Heart right ventricle (tissue), 16 donors: ENCODE results near the gene MEFV. TPM values are rescaled to one million over a fixed set of nuclear protein-coding genes. Genes with fewer than 3 reads are reported as not detected.

Experiments
- ATAC-seq, 8 donors: fragments of 200-7000 bp; cut with Tn5 transposase; one replicate each; pipeline ENCODE4 v1.9.1; 2020; ENCODE audit warnings: mild to moderate bottlenecking in 8 of 8, moderate library complexity in 8 of 8, moderate number of reproducible peaks in 1 of 8
- DNase-seq, 2 donors: peaks; one replicate each; pipeline ENCODE4 v3.0.0-alpha.2; 2020
- H3K27ac ChIP-seq, 10 donors: fragments of 200-600 bp; sonication (generic) in 2 of 10; one replicate each; pipeline versions ENCODE4 v1.5.0 to v1.8.0; 2020 to 2022; ENCODE audit warnings: mild to moderate bottlenecking in 3 of 10
- H3K27me3 ChIP-seq, 7 donors: fragments of 200-600 bp; one replicate each; pipeline ENCODE4 v1.8.0; 2021 to 2022; ENCODE audit warnings: mild to moderate bottlenecking in 2 of 7
- H3K36me3 ChIP-seq, 9 donors: fragments of 200-600 bp; sonication (generic) in 1 of 9; one replicate each; pipeline versions ENCODE4 v1.5.0 to v1.8.0; 2020 to 2022; ENCODE audit warnings: mild to moderate bottlenecking in 2 of 9
- H3K4me1 ChIP-seq, 9 donors: fragments of 200-600 bp; sonication (generic) in 1 of 9; one replicate each; pipeline versions ENCODE4 v1.5.0 to v1.8.0; 2020 to 2022; ENCODE audit warnings: mild to moderate bottlenecking in 4 of 9
- H3K4me3 ChIP-seq, 10 donors: fragments of 200-600 bp; sonication (generic) in 2 of 10; one replicate each; pipeline versions ENCODE4 v1.5.0 to v1.8.0; 2020 to 2022; ENCODE audit warnings: mild to moderate bottlenecking in 7 of 10, moderate library complexity in 2 of 10
- H3K9me3 ChIP-seq, 11 donors: fragments of 200-600 bp in 10 of 11; sonication (generic) in 2 of 11; one replicate each; pipeline versions ENCODE4 v1.5.0 to v1.8.0; 2013 to 2022; ENCODE audit warnings: mild to moderate bottlenecking in 2 of 11, control low read depth in 1 of 11, moderate library complexity in 1 of 11
- CTCF ChIP-seq, 9 donors: fragments of 200-600 bp; sonication (generic) in 2 of 9; IDR thresholded peaks; one replicate each; pipeline versions ENCODE4 v1.5.0 to v1.8.0; 2021 to 2022; ENCODE audit warnings: antibody characterized with exemption in 9 of 9, mild to moderate bottlenecking in 5 of 9, moderate library complexity in 1 of 9
- WGBS, 2 donors: extraction: QIAGEN DNeasy Blood & Tissue Kit; methylation state at CpG; one replicate each; pipeline ENCODE4 v1.1.7; 2013; ENCODE audit warnings: inconsistent platforms in 1 of 2; 5-methylcytosine and 5-hydroxymethylcytosine counted together
- intact Hi-C, 10 donors: fragments of 100-400 bp; cut with DNase I; formaldehyde crosslinking; loops; one replicate each; pipeline versions ENCODE4 v1.11.1 to v1.14.2; 2022
- polyA plus RNA-seq, 2 donors: library from polyadenylated mRNA; stranded (reverse); fragments of 200-250 nt; gene quantifications; one replicate each; pipeline ENCODE4 v1.2.3, GENCODE V29; 2013
- total RNA-seq, 10 donors: library from RNA; stranded (reverse); fragmentation: NEBNext Ultra II Directional in 3 of 10; extraction: Animal tissue kit (Norgen Biotek cat#: 25700) in 3 of 10; gene quantifications; one replicate each; pipeline versions ENCODE4 v1.2.1 to v1.2.4, GENCODE V29; 2021 to 2023
- donor health status: Arrhythmogenic right ventricular cardiomyopathy.
- donor health status: ischemic (EF 13 %, LVEDD 7.1; RV severe dilation, severe dysfunction).
- donor health status: healthy with polysubstance abuse.
- donor health status: DM: no; HTN: yes; CAD: no.
- donor health status: DM: no; HTN: no; CAD: no.
- donor health status: ischemic (EF 25% LVEDD 6.9; RV normal size, moderate dysfunction).
- donor health status: ischemic (EF 25% LVEDD 5.7; RV mildly dilated, moderate dysfunction).
- donor health status: healthy.
- donor health status: DM: yes; HTN: yes; CAD: no.
- donor health status: Ischemic cardiomyopathy.
- donor health status: ischemic (EF 35%, LVEDD 5.7; RV mildly dilated, moderate dysfunction).
- donor health status: nonischemic (EF 11% LVEDD 7.7; RV severe dilation, severe dysfunction).
- donor health status: DM: yes; HTN: yes; CAD: no.
- donor health status: PGD.
- donor health status: ischemic (EF 29% LVEDD 5.4; RV normal size, mild dysfunction).
- donor health status: nonischemic (EF 23%, LVEDD 6.1; RV moderate dilation, normal function).

Gene MEFV
- total and polyA plus RNA-seq, 12 donors, result 0.11 to 3.1 (median 0.46) TPM

GRCh38 chr16:3252967-3253366 is 3.5 kb downstream of the MEFV start:
- Histone ChIP-seq H3K27ac (no peak overlapping the region), H3K4me3 (no peak overlapping the region), H3K4me1 (peaks cover 0 to 20% (median 0%) of the 10 kb centered on the region in 9 donors), H3K27me3 (peaks cover 0 to 24% (median 0%) of the 10 kb centered on the region in 7 donors), H3K9me3 (no peaks in the 10 kb centered on the region), H3K36me3 (peaks cover 0 to 18% (median 0%) of the 10 kb centered on the region in 9 donors)
- TF ChIP-seq CTCF (IDR thresholded peaks at IDR 0.05), result no peak
- ATAC-seq, result no peak
- 71 to 82% methylated on average over 4 of the region's 4 CpGs for WGBS, 2 donors
- DNase-seq, result no peak
- intact Hi-C loops, result no loop called here

- no peak overlapping the region for H3K27ac ChIP-seq
- DNase-seq (no peak), ATAC-seq (no peak)
- TF ChIP-seq CTCF (IDR thresholded peaks at IDR 0.05), result no peak
- intact Hi-C loops, result no loop called here
- H3K9me3 ChIP-seq, result no peaks in the 10 kb centered on the region
- WGBS, 2 donors, result 81 to 84% methylated on average over 14 of the region's 14 CpGs
- peaks cover 0 to 10% (median 0%) of the 10 kb centered on the region in 7 donors for H3K27me3 ChIP-seq
- peaks cover 0 to 4% (median 0%) of the 10 kb centered on the region in 9 donors for H3K4me1 ChIP-seq
- H3K4me3 ChIP-seq, result no peak overlapping the region
- peaks cover 0 to 38% (median 0%) of the 10 kb centered on the region in 9 donors for H3K36me3 ChIP-seq
Observed at GRCh38 chr16:3249451-3249850, 7.0 kb downstream of the MEFV start.

GRCh38 chr16:3249020-3249419 is 7.4 kb downstream of the MEFV start:
- H3K4me1 ChIP-seq, result no peaks in the 10 kb centered on the region
- no peaks in the 10 kb centered on the region for H3K9me3 ChIP-seq
- H3K27ac ChIP-seq, result no peak overlapping the region
- H3K4me3 ChIP-seq, result no peak overlapping the region
- DNase-seq (no peak), ATAC-seq (no peak)
- H3K27me3 ChIP-seq, result peaks cover 0 to 14% (median 0%) of the 10 kb centered on the region in 7 donors
- 75% methylated on average over 1 of the region's 1 CpG for WGBS, 2 donors
- H3K36me3 ChIP-seq, result peaks cover 0 to 43% (median 0%) of the 10 kb centered on the region in 9 donors
- intact Hi-C loops, result no loop called here
- no peak for TF ChIP-seq CTCF (IDR thresholded peaks at IDR 0.05)

GRCh38 chr16:3248596-3248995 is 7.8 kb downstream of the MEFV start:
- Histone ChIP-seq H3K9me3 (no peaks in the 10 kb centered on the region), H3K4me3 (no peak overlapping the region), H3K4me1 (no peaks in the 10 kb centered on the region), H3K27me3 (peaks cover 0 to 18% (median 0%) of the 10 kb centered on the region in 7 donors), H3K27ac (no peak overlapping the region), H3K36me3 (peaks cover 0 to 47% (median 0%) of the 10 kb centered on the region in 9 donors)
- WGBS, 2 donors, result 81% methylated on average over 5 of the region's 5 CpGs
- no peak for TF ChIP-seq CTCF (IDR thresholded peaks at IDR 0.05)
- intact Hi-C loops, result no loop called here
- DNase-seq (no peak), ATAC-seq (no peak)
